Duodenal mucosa (tissue), 2 donors: ENCODE data around the gene USP17L30.
"Not testable (repeated sequence)": the region's sequence is repeated elsewhere in the genome, so short reads cannot be mapped to it uniquely, and the experiment has no call there.

Source experiments
- H3K27ac ChIP-seq: one replicate; pipeline ENCODE4 v1.7.0; 2013; ENCODE audit warnings: low read depth, low read length
- H3K27me3 ChIP-seq, 2 donors: one replicate each; pipeline ENCODE4 v1.7.0; 2013; ENCODE audit warnings: low read length in 2 of 2, control low read depth in 1 of 2; ENCODE audit not compliant: insufficient read depth in 2 of 2, control insufficient read depth in 1 of 2
- H3K36me3 ChIP-seq, 2 donors: one replicate each; pipeline ENCODE4 v1.7.0; 2013; ENCODE audit warnings: low read length in 2 of 2, control low read depth in 1 of 2; ENCODE audit not compliant: insufficient read depth in 2 of 2, control insufficient read depth in 1 of 2
- H3K4me1 ChIP-seq, 2 donors: one replicate each; pipeline ENCODE4 v1.7.0; 2013; ENCODE audit warnings: low read length in 2 of 2, control low read depth in 1 of 2; ENCODE audit not compliant: insufficient read depth in 2 of 2, control insufficient read depth in 1 of 2
- H3K4me3 ChIP-seq, 2 donors: one replicate each; pipeline ENCODE4 v1.7.0; 2013; ENCODE audit warnings: low read length in 2 of 2, low read depth in 1 of 2
- H3K9ac ChIP-seq, 2 donors: one replicate each; pipeline ENCODE4 v1.7.0; 2013; ENCODE audit warnings: low read length in 2 of 2, low read depth in 1 of 2
- H3K9me3 ChIP-seq, 2 donors: one replicate each; pipeline ENCODE4 v1.7.0; 2013; ENCODE audit warnings: low read length in 2 of 2, control low read depth in 1 of 2; ENCODE audit not compliant: control insufficient read depth in 1 of 2

USP17L30 gene

GRCh38 chr4:9362829-9363228, at the start of gene USP17L30:
Gene USP17L30 (plus strand): TSS chr4:9363129. CDS start chr4:9363129, 0 bp downstream.
- H3K9me3 ChIP-seq, H3K4me3 ChIP-seq, H3K27me3 ChIP-seq, H3K4me1 ChIP-seq, H3K36me3 ChIP-seq, H3K27ac ChIP-seq, H3K9ac ChIP-seq: not testable (repeated sequence)

GRCh38 chr4:9324191-9324590, 38.7 kb upstream of the USP17L30 start:
- not testable (repeated sequence) for H3K36me3 ChIP-seq, H3K4me1 ChIP-seq, H3K27ac ChIP-seq, H3K27me3 ChIP-seq, H3K9me3 ChIP-seq, H3K4me3 ChIP-seq, H3K9ac ChIP-seq

- H3K36me3 ChIP-seq, H3K27ac ChIP-seq, H3K4me1 ChIP-seq, H3K4me3 ChIP-seq, H3K9me3 ChIP-seq, H3K27me3 ChIP-seq, H3K9ac ChIP-seq: not testable (repeated sequence)
Measured at GRCh38 chr4:9324865-9325264, 38.1 kb upstream of the USP17L30 start, which contains the start of gene USP17L24. Gene USP17L24 (plus strand): TSS chr4:9325165. CDS start chr4:9325165, 0 bp downstream.

- not testable (repeated sequence) for H3K9ac ChIP-seq, H3K27me3 ChIP-seq, H3K9me3 ChIP-seq, H3K27ac ChIP-seq, H3K4me3 ChIP-seq, H3K4me1 ChIP-seq, H3K36me3 ChIP-seq
Measured at GRCh38 chr4:9329611-9330010, 33.3 kb upstream of the USP17L30 start, which contains the start of gene USP17L25. Gene USP17L25 (plus strand): TSS chr4:9329911. CDS start chr4:9329911, 0 bp downstream.

- H3K27me3 ChIP-seq, H3K27ac ChIP-seq, H3K9me3 ChIP-seq, H3K9ac ChIP-seq, H3K4me1 ChIP-seq, H3K4me3 ChIP-seq, H3K36me3 ChIP-seq: not testable (repeated sequence)
Measured at GRCh38 chr4:9334358-9334757, 28.6 kb upstream of the USP17L30 start, which contains the start of gene USP17L26. Gene USP17L26 (plus strand): TSS chr4:9334658. CDS start chr4:9334658, 0 bp downstream.

- not testable (repeated sequence) for H3K4me3 ChIP-seq, H3K27me3 ChIP-seq, H3K9ac ChIP-seq, H3K36me3 ChIP-seq, H3K27ac ChIP-seq, H3K9me3 ChIP-seq, H3K4me1 ChIP-seq
Measured at GRCh38 chr4:9339103-9339502, 23.8 kb upstream of the USP17L30 start, which contains the start of gene USP17L5. Gene USP17L5 (plus strand): TSS chr4:9339403. CDS start chr4:9339403, 0 bp downstream.

- not testable (repeated sequence) for H3K4me1 ChIP-seq, H3K9ac ChIP-seq, H3K27ac ChIP-seq, H3K36me3 ChIP-seq, H3K27me3 ChIP-seq, H3K9me3 ChIP-seq, H3K4me3 ChIP-seq
Measured at GRCh38 chr4:9343848-9344247, 19.1 kb upstream of the USP17L30 start, which contains the start of gene USP17L27. Gene USP17L27 (plus strand): TSS chr4:9344148. CDS start chr4:9344148, 0 bp downstream.

- H3K9me3 ChIP-seq, H3K4me1 ChIP-seq: not testable (repeated sequence)
Measured at GRCh38 chr4:9348593-9348992, 14.3 kb upstream of the USP17L30 start, which contains the start of gene USP17L28. Gene USP17L28 (plus strand): TSS chr4:9348893. CDS start chr4:9348893, 0 bp downstream.

GRCh38 chr4:9350866-9351265, 12.1 kb upstream of the USP17L30 start:
- not testable (repeated sequence) for H3K27me3 ChIP-seq, H3K4me1 ChIP-seq, H3K9ac ChIP-seq, H3K4me3 ChIP-seq, H3K27ac ChIP-seq, H3K9me3 ChIP-seq, H3K36me3 ChIP-seq

More at GRCh38 chr4:9348593-9348992, 14.3 kb upstream of the USP17L30 start, which contains the start of gene USP17L28:
- not testable (repeated sequence) for H3K36me3 ChIP-seq, H3K27ac ChIP-seq, H3K27me3 ChIP-seq, H3K9ac ChIP-seq, H3K4me3 ChIP-seq

- not testable (repeated sequence) for H3K27me3 ChIP-seq, H3K27ac ChIP-seq, H3K4me3 ChIP-seq, H3K9me3 ChIP-seq, H3K4me1 ChIP-seq, H3K9ac ChIP-seq, H3K36me3 ChIP-seq
Measured at GRCh38 chr4:9353338-9353737, 9.6 kb upstream of the USP17L30 start, which contains the start of gene USP17L29. Gene USP17L29 (plus strand): TSS chr4:9353638. CDS start chr4:9353638, 0 bp downstream.

- not testable (repeated sequence) for H3K4me1 ChIP-seq, H3K4me3 ChIP-seq, H3K9me3 ChIP-seq, H3K27ac ChIP-seq, H3K27me3 ChIP-seq, H3K36me3 ChIP-seq, H3K9ac ChIP-seq
Measured at GRCh38 chr4:9379881-9380280, 17.0 kb downstream of the USP17L30 start.
